Loucy (cell line): ENCODE data around the gene PDZRN3.

ENCODE experiments used
- EZH2phosphoT487 ChIP-seq: fragments of 200-600 bp; IDR thresholded peaks from 2 replicates; pipeline ENCODE4 v1.6.1; 2018; ENCODE audit warnings: antibody characterized with exemption, mild to moderate bottlenecking, moderate library complexity, borderline replicate concordance
- TF ChIP-seq, protein P1 (sequence below): fragments of 200-600 bp; sonication (generic); conservative IDR thresholded peaks from 2 replicates; pipeline ENCODE4 v1.5.1; 2014; ENCODE audit warnings: mild to moderate bottlenecking, antibody characterized with exemption, low read length

DNA sequence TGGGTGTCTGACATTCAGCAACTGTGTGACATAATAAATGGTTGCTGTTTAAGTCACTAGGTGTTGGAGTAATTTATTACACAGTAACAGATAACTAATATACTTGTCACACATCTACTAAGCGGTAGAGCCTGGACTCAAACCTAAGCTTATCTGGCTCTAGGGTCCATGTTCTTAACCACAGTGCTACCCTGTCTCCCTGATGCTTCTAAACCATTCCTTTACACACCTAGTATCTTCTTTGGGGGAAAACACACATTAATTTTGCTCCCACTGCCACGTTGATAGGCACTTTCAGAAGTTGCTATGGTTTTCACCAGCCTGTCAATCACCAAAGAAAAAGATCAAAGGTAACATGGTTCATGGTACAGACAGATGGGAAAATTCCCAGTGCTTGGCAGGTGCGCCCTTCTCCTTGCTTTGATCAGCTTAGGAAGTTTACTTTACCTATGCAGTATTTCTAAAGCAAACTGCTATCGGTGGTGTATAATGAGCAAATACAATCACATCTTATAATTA lies 150.8 kb downstream of the PDZRN3 start:
- TF ChIP-seq EZH2phosphoT487 = no peak
- TF ChIP-seq, protein P1, sequence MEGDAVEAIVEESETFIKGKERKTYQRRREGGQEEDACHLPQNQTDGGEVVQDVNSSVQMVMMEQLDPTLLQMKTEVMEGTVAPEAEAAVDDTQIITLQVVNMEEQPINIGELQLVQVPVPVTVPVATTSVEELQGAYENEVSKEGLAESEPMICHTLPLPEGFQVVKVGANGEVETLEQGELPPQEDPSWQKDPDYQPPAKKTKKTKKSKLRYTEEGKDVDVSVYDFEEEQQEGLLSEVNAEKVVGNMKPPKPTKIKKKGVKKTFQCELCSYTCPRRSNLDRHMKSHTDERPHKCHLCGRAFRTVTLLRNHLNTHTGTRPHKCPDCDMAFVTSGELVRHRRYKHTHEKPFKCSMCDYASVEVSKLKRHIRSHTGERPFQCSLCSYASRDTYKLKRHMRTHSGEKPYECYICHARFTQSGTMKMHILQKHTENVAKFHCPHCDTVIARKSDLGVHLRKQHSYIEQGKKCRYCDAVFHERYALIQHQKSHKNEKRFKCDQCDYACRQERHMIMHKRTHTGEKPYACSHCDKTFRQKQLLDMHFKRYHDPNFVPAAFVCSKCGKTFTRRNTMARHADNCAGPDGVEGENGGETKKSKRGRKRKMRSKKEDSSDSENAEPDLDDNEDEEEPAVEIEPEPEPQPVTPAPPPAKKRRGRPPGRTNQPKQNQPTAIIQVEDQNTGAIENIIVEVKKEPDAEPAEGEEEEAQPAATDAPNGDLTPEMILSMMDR = no peak
